OCI-LY7 (cell line): ENCODE data around the gene CNDP1.

Experiments
- CTCF ChIP-seq: fragments of 200-600 bp; sonication (generic); conservative IDR thresholded peaks from 2 replicates; pipeline ENCODE4 v1.5.1; 2014; ENCODE audit warnings: mild to moderate bottlenecking, antibody characterized with exemption, low read length, moderate library complexity, mixed read lengths
- EZH2phosphoT487 ChIP-seq: fragments of 200-600 bp; sonication (generic); IDR thresholded peaks from 2 replicates; pipeline ENCODE4 v1.6.1; 2018; ENCODE audit warnings: low read depth, borderline replicate concordance, mild to moderate bottlenecking, mixed run types, antibody characterized with exemption, low read length, moderate library complexity, mixed read lengths

- TF ChIP-seq CTCF (no peak), EZH2phosphoT487 (no peak)
Measured at GRCh38 chr18:74509856-74510769, 24.2 kb upstream of the CNDP1 start.
